GM12801 (cell line): ENCODE measurements around the gene IFITM5.

Experiments
- TF ChIP-seq, protein P1 (sequence below): IDR thresholded peaks from one replicate; pipeline ENCODE4 v1.5.1; 2011; ENCODE audit warnings: control low read depth; ENCODE audit not compliant: insufficient read length; ENCODE audit errors: extremely low read depth

Gene IFITM5

DNA sequence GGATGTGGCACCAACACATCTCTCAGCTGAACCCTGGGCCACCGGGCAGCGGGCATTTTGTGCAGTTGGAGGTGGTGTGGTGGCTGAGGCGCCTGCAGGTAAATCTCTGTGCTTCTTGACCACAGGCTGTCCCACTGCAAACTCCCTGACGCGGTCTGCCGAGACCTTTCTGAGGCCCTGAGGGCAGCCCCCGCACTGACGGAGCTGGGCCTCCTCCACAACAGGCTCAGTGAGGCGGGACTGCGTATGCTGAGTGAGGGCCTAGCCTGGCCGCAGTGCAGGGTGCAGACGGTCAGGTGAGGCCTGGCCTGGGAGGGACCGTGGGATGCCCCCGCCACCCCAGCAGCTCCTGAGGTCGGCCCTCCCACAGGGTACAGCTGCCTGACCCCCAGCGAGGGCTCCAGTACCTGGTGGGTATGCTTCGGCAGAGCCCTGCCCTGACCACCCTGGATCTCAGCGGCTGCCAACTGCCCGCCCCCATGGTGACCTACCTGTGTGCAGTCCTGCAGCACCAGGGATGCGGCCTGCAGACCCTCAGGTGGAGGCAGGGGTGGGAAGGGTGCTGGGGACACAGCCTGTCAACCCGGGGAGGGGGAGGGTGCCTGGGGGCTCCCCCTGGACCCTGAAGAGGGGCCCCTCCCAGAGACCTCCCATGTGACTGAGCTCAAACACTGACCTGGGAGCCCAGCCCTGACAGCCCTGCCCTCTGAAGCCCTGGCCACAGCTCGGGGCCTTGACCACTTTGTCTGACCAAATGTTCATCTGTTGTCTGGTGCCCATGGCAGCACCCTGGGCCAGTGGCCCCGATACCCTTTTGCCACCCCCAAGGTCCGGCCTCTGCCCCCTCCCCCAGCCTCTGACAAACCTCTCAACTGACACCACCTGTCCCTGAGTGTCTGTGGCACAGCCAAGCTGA is 15.0 kb downstream of the IFITM5 start:
- TF ChIP-seq, protein P1, sequence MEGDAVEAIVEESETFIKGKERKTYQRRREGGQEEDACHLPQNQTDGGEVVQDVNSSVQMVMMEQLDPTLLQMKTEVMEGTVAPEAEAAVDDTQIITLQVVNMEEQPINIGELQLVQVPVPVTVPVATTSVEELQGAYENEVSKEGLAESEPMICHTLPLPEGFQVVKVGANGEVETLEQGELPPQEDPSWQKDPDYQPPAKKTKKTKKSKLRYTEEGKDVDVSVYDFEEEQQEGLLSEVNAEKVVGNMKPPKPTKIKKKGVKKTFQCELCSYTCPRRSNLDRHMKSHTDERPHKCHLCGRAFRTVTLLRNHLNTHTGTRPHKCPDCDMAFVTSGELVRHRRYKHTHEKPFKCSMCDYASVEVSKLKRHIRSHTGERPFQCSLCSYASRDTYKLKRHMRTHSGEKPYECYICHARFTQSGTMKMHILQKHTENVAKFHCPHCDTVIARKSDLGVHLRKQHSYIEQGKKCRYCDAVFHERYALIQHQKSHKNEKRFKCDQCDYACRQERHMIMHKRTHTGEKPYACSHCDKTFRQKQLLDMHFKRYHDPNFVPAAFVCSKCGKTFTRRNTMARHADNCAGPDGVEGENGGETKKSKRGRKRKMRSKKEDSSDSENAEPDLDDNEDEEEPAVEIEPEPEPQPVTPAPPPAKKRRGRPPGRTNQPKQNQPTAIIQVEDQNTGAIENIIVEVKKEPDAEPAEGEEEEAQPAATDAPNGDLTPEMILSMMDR = no peak

DNA sequence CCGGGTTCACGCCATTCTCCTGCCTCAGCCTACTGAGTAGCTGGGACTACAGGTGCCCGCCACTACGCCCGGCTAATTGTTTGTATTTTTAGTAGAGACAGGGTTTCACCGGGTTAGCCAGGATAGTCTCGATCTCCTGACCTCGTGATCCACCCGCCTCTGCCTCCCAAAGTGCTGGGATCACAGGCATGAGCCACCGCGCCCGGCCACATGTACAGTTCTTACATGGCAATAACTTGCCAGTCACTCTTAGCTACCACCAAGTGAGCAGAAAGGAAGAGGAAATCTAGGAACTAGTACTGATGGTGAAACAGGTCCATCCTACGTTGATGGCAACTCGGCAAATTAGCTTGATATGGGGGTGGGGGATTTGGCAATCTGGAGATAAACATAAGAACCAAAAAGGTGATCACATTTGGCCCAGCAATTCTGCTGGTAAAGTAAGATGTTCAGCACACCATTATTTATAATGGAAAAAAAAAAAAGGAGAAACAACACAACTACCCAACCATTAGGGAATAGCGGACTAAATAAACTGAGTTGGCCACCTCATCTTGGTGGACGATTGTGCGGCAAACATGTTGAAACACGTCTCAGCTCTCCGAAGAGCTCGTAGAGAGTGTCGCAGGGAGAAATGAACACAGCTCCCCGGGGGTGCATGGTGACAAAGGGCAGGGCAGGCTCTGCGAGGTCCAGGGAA is 15.8 kb downstream of the IFITM5 start:
- TF ChIP-seq, protein P1 = no peak

DNA sequence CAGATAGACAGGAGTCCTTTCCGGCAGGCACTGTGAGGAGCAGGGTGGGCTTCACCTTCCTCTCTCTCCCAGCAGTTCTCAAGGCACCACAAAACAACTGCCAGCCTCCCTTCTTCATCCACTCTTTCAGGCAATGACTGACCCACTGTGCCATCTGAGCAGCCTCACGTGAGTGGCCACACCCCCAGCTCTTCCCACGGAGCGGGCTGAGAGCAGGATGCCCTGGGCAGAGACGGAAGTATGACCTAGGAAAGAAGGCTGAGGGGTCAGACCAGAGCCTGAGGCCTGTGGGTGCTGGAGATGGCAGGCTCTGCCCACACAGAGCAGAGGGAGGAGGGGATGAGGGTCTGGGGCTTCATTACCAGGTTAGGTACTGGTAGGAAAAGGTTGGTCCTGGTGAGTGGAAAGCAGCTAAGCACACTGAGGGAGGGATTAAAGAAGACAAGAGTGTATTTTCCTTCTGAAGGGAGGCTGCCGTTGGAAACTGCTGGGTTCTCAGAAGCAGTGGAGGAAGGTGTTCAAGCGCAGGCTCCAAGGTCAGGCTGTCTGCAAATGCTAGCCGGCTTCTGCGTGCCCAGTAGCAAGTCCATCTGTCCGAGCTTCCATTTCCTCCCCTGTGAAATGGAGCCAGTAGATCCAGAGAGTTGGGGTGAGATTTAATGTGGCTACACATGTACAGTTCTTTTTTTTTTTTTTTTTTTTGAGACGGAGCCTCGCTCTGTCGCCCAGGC is 16.5 kb downstream of the IFITM5 start:
- TF ChIP-seq, protein P1 = no peak

DNA sequence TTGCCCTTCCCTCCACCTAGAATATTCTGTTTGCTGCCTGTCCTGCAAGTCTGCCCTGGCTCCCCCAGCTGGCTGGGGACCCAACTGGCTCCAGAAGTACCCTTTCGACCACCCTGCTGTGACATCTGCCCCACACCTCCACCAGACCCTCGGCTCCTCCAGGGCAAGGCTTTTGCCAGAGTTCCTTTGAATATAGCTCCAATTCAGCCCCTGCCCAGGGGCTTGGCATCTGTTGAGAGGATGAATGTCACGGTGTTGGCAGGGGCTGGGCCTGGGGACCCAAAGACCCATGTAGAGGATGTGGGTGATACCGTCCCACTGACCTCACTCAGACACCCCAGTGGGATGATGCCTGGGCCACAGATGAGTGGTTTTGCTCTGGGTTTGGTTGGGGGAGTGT is 17.2 kb downstream of the IFITM5 start:
- TF ChIP-seq, protein P1 = no peak

DNA sequence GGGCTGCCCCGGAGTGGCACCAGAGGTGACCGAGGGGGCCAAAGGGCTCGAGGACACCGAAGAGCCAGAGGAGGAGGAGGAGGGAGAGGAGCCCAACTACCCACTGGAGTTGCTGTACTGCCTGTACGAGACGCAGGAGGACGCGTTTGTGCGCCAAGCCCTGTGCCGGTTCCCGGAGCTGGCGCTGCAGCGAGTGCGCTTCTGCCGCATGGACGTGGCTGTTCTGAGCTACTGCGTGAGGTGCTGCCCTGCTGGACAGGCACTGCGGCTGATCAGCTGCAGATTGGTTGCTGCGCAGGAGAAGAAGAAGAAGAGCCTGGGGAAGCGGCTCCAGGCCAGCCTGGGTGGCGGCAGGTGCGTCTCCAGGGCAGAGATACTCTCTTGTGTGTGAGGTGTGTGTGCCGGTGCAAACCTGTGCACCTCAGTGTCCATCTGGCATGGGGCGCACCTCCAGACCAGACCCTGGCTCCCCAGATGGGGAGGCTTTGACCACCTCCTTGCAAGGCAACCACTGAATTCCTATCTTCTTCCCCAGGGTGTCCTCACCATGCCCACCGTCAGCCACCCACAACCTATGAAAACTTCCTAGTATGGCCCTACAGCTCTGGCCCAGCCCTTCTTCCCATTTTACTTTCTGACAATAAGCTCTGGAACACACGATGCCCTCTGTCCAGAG is 17.7 kb downstream of the IFITM5 start:
- TF ChIP-seq, protein P1 = no peak

DNA sequence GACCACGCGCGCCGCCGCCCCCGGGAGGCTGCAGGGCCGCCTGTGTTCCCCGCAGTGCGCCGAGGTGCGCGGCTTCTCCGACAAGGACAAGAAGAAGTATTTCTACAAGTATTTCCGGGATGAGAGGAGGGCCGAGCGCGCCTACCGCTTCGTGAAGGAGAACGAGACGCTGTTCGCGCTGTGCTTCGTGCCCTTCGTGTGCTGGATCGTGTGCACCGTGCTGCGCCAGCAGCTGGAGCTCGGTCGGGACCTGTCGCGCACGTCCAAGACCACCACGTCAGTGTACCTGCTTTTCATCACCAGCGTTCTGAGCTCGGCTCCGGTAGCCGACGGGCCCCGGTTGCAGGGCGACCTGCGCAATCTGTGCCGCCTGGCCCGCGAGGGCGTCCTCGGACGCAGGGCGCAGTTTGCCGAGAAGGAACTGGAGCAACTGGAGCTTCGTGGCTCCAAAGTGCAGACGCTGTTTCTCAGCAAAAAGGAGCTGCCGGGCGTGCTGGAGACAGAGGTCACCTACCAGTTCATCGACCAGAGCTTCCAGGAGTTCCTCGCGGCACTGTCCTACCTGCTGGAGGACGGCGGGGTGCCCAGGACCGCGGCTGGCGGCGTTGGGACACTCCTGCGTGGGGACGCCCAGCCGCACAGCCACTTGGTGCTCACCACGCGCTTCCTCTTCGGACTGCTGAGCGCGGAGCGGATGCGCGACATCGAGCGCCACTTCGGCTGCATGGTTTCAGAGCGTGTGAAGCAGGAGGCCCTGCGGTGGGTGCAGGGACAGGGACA is 18.4 kb downstream of the IFITM5 start:
- TF ChIP-seq, protein P1 = no peak
